D721Med (cell line): Measurements from ENCODE around the gene ERMP1.
"Not testable (repeated sequence)": the region's sequence is repeated elsewhere in the genome, so short reads cannot be mapped to it uniquely, and the experiment has no call there.

ENCODE experiments used
- DNase-seq: peaks from one replicate; pipeline ENCODE4 v3.0.0; 2011; ENCODE audit warnings: low spot score; ENCODE audit not compliant: insufficient read length
- FAIRE-seq: peaks from 2 replicates; lab custom pipeline; 2011; peaks lifted over from hg19 to GRCh38; lab: Jason Lieb, UNC
- CTCF ChIP-seq: IDR thresholded peaks from 2 replicates; pipeline ENCODE4 v1.5.1; 2012; ENCODE audit warnings: mild to moderate bottlenecking, control low read depth; ENCODE audit not compliant: insufficient read depth; ENCODE audit errors: missing control alignments

Gene ERMP1

DNA sequence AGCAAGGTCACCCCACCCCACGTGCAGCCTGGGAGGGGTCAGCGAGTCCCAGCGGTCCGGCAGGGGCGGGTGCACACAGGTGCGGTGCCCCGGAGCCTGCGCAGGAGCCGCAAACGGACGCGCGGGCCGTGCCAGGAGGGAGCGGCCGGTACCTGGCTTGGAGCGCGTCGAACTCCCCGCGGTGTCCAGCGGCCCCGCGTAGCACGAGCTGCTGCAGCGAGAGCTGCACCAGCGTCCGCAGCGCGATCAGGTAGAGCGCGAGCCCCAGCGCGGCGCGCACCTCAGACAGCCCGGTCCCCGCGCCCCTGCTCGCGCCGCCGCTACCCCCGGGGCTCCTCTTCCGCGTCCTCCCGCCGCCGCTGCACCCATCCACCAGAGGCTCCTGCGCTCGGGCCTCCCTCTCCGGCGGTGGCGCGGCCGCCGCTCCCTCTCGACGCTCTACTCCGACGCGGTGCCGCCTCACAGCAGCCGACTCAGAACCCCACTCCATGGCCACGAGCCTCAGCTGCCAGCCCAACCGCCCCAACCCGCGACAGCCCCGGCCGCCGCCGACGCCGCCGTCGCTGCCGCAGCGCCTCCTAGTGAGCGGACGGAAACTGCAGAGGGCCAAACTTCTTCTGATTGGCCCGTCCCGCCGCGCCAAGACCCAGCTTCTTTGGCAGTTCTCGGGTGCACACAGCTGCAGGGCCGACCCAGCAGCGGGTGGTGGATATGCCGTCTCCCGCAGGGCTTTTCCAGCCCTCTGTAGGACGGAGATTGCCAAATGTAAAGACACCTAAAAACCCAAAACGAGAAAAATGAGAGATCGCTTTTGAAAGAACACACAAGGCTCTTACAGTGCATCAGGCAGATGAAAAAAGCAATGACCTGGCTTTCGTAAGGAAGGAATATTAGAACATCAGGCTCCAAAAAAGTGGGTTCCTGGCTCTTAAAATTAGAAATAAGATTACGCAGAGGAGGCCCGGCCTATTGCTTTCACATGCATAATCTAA is at the start of gene ERMP1:
Gene ERMP1, minus strand, starts transcription at position 580 of the 992 bp plus-strand sequence. Its CDS starts 90 bp downstream, at position 490.
- no peak for FAIRE-seq

DNA sequence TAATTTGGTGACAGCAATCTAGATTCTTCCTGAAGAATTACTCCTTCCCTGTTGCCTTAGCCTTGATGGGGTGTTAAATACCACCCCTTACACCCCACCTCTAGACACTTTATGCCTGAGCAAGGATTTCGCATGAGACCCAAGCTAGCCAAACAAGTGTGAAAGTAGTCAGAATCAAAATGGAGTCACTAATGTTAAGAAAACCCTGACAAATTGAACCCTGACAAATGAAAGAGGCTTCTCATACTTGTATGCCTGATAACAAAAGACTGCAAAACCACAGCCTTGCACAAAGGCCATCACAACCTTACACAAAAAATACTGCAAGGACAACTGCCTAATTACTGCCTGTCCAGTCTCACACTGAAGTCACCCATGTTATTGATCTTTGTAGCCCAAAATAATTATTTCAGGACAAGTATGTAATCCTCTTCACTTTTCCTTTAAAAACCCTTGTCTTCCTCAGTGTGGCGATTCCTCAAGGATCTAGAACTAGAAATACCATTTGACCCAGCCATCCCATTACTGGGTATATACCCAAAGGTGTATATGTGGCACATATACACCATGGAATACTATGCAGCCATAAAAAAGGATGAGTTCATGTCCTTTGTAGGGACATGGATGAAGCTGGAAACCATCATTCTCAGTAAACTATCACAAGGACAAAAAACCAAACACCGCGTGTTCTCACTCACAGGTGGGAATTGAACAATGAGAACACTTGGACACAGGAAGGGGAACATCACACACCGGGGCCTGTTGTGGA is 49.5 kb upstream of the ERMP1 start:
- DNase-seq, FAIRE-seq: not testable (repeated sequence)

More for the DNA sequence above, at the start of gene ERMP1:
- peak; percentile 63 for TF ChIP-seq CTCF
- peak; percentile 40 for DNase-seq

GRCh38 chr9:5879419-5880181 is 46.7 kb upstream of the ERMP1 start:
- no peak for TF ChIP-seq CTCF
- no peak for DNase-seq
- no peak for FAIRE-seq

GRCh38 chr9:5876711-5877110 is 43.8 kb upstream of the ERMP1 start:
- FAIRE-seq (no peak), DNase-seq (no peak)
- no peak for TF ChIP-seq CTCF

- FAIRE-seq (no peak), DNase-seq (no peak)
- TF ChIP-seq CTCF: no peak
These were observed 43.1 kb upstream of the ERMP1 start for GRCh38 chr9:5876026-5876425.

DNA sequence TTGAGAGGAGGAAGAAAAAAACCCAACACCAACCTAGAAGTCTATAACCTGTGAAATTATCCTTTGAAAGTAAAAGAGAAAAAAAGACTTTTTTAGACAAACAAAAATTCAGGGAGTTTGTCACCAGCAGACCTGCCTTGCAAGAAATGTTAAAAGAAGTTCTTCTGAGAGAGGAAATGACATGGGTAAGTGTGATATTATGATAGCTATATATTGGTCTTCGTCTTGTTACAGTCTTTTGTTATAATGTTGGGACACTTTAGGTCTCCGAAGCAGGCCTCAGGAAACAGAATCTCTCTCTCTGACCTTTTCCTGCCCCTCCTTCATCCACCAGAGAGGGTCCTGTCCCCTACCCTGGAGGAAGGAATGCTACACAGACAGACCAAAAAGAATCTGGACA is 41.1 kb upstream of the ERMP1 start:
- no peak for TF ChIP-seq CTCF
- DNase-seq (no peak), FAIRE-seq (no peak)

DNA sequence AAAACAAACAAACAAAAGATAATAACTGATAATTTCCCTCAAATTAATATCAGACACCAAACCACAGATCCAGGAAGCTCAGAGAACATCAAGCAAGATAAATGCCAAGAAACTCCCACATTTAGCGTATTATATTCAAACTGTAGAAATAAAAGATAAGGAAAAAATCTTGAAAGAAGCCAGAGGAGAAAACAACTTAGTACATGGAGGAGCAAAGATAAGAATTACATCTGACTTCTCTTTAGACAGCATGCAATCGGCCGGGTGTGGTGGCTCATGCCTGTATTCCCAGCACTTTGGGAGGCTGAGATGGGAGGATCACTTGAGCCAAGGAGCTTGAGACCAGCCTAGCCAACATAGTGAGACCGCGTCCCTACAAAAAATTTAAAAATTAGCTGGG is 40.5 kb upstream of the ERMP1 start:
- TF ChIP-seq CTCF: no peak
- FAIRE-seq: no peak
- DNase-seq: no peak
